RKO (cell line): ENCODE measurements around the gene KLKB1.
"Not testable (repeated sequence)": the region's sequence is repeated elsewhere in the genome, so short reads cannot be mapped to it uniquely, and the experiment has no call there.

Experiments used
- DNase-seq: peaks from one replicate; pipeline ENCODE4 v3.0.0-alpha.2; 2016; ENCODE audit warnings: low spot score

Gene KLKB1

GRCh38 chr4:186227744-186228513 lies 622 bp downstream of the KLKB1 start:
- no peak for DNase-seq

DNA sequence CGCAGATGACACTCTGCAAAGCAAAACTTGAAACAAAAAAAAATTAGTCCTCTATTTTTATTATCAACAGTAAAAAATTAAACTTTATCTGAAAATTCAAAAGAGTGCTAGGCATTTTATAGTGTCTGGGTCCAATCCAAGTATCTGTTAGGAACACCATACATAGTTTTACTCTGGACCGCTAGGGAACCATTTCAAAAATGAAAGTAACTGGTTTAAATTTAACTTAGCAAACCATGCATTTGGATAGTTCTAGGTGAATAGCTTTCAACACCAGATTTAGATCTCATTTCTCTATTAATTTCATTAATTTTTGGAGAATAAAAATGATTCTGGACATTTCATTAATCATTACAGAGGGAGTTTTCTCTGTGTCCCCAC lies 1.2 kb downstream of the KLKB1 start:
- no peak for DNase-seq

GRCh38 chr4:186234367-186234766 lies 7.1 kb downstream of the KLKB1 start:
- DNase-seq, result no peak

DNA sequence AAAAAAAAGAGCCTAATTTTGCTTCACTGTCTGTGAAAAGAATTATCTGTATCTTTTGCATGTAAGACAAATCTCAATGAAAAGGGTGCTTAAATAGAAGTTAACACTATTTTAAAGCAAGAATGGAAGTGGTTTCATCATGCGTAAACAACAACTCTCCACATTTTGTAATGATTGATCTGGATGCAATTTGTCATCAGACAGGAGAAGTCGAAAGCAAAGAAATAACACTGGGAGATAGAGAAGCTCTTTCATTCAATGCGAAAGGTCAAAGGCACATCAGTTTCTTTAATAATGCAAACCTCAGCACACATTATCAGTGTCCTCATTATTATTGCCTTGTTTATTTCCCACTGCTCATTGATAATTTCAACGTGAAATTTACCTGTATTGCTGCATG lies 8.8 kb downstream of the KLKB1 start:
- no peak for DNase-seq

- DNase-seq, result no peak
These were observed 13.1 kb downstream of the KLKB1 start for GRCh38 chr4:186240452-186240847.

- DNase-seq, result no peak
These were observed 13.7 kb downstream of the KLKB1 start for GRCh38 chr4:186240848-186241491.

GRCh38 chr4:186241616-186242015 lies 14.3 kb downstream of the KLKB1 start:
- no peak for DNase-seq

DNA sequence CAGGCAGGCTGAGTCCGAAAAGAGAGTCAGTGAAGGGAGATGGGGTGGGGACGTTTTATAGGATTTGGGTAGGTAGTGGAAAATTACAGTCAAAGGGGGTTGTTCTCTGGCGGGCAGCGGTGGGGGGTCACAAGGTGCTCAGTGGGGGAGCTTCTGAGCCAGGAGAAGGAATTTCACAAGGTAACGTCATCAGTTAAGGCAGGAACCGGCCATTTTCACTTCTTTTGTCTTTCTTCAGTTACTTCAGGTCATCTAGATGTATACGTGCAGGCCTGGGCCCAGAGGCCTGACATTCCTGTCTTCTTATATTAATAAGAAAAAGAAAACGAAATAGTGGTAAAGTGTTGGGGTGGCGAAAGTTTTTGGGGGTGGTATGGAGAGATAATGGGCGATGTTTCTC lies 14.7 kb downstream of the KLKB1 start:
- not testable (repeated sequence) for DNase-seq

GRCh38 chr4:186243331-186243730 lies 16.0 kb downstream of the KLKB1 start:
- DNase-seq, result no peak

GRCh38 chr4:186244835-186245234 lies 17.5 kb downstream of the KLKB1 start:
- DNase-seq, result no peak

GRCh38 chr4:186247062-186247752 lies 19.9 kb downstream of the KLKB1 start:
- not testable (repeated sequence) for DNase-seq

DNA sequence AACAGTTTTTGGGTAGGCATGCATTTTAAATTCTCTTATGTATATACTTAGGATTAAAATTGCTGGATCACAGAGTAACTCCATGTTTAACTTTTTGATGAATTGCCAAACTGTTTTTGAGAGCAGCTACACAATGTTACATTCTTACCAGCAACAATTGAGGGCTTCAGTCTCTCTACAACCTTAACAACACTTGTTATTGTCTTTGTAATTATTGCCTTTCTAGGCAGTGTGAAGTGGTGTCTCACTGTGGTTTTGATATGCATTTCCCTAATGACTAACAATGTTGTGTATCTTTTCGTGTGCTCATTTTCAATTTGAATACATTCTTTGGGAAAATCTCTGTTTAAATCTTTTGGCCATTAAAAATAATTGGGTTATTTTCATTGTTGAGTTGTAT lies 21.3 kb downstream of the KLKB1 start:
- DNase-seq, result no peak

- no peak for DNase-seq
These were observed 22.8 kb downstream of the KLKB1 start for GRCh38 chr4:186249785-186250754.

DNA sequence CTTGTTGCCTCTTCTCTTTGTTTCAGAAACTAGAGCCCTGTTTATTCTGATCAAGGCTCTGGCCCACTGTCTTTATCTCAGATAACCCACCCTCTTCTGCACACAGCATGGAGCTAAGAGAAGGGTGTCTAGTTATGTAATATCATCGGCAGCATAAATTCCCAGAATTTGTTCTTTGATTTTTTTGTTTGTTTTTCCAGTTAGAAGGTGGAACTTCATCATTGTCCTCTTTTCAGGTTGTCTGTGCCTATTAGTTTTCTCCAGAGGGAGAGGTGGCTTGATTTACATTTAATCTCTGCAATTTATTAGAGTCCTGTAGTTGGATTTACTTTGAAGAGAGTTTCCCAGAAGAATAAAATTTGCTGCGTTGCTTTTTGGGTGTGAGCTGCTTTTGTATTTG lies 23.5 kb downstream of the KLKB1 start:
- DNase-seq, result no peak

DNA sequence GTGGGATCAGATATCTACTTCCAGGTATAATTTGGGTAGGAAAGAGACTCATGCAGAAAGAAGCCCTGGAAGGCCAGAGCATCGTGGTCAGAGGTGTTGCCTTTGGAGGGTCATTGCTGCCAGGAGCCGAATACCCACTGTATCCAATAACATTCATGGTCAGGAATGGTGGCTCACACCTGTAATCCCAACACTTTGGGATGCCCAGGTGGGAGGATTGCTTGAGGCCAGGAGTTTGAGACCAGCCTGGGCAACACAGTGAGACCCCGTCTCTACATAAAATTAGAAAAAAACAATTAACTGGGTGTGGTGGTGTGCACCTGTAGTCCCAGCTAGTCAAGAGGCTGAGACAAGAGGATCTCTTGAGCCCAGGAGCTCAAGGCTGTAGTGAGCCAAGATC lies 27.8 kb downstream of the KLKB1 start:
- DNase-seq, result no peak

DNA sequence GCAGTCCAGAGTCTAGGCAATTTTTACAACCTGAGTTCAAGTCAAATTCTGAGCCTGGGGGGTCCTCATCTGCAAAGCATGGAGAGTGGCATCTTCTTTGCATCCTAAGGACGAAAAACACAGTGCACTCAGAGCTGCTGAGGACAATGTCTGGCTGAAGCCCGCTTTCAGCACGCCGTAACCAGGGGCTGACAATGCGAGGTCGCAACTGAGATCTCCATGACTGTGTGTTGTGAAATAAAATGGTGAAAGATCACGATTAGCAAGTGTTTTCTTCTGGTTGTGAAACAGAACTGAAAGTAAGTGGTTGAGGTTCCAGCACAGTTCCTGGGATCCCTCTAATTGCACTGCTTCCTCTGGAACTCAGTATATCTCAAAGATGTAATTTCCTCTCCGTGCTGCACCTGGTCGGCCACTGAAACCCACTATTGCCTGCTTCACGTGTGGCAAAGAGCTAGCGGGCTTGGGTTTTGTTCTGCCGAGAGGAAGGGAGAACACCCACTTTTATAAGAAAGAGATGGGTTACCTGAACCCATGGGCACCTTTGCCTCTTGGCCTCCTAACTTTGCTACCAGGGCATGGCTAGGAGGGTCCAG lies 31.0 kb downstream of the KLKB1 start:
- no peak for DNase-seq

GRCh38 chr4:186260117-186260503 lies 32.8 kb downstream of the KLKB1 start:
- DNase-seq, result no peak

DNA sequence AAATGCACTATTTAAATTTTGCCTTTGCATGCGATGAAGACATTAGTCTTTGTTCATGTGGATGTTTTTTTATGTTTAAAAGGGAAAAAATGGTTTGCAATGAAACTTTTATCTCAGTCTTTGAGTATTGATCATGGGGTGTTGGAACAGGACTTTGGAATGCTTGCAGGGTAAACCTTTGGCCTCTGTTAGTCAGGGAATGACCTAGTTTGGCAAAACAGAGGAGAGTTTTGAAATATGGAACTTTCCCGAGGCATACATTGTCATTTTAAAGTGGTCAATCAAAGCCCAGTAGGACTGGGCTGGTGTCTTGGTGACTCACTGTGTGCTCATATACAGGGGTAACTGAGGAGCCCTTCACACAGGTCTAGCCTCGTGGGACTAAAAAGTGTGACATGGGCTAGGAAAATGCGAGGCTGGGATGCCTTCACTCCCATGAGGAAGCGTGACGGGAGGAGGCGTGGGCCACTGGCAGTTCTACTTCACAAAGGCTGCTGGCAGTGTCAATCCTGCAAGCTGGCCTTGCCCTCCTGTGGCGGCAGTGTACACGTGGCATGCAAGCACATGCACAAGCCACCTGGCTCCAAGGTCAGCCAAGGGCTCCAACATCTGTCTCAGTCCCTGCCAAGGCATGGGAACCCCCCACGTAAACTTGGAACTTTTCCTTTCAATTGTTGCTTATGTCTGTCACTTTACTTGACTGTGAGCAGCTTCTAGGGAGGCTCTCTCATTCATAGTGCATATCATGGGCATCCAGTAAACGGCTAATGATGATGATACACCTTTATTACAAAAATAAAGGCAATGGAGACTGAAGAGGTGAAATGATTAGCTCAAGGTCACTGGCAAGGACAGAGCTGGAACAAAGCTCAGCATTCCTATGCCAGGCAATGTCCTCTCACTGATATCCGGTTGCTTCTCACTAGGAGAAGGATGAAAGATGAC lies 33.5 kb downstream of the KLKB1 start:
- no peak for DNase-seq

GRCh38 chr4:186264660-186265059 lies 37.4 kb downstream of the KLKB1 start:
- DNase-seq, result no peak

- not testable (repeated sequence) for DNase-seq
These were observed 37.9 kb downstream of the KLKB1 start for GRCh38 chr4:186265250-186265649.
